OCI-LY7 (cell line): ENCODE measurements around the gene KNCN.

Source experiments
- CTCF ChIP-seq: fragments of 200-600 bp; sonication (generic); conservative IDR thresholded peaks from 2 replicates; pipeline ENCODE4 v1.5.1; 2014; ENCODE audit warnings: mild to moderate bottlenecking, antibody characterized with exemption, low read length, moderate library complexity, mixed read lengths
- EZH2phosphoT487 ChIP-seq: fragments of 200-600 bp; sonication (generic); IDR thresholded peaks from 2 replicates; pipeline ENCODE4 v1.6.1; 2018; ENCODE audit warnings: low read depth, borderline replicate concordance, mild to moderate bottlenecking, mixed run types, antibody characterized with exemption, low read length, moderate library complexity, mixed read lengths

DNA sequence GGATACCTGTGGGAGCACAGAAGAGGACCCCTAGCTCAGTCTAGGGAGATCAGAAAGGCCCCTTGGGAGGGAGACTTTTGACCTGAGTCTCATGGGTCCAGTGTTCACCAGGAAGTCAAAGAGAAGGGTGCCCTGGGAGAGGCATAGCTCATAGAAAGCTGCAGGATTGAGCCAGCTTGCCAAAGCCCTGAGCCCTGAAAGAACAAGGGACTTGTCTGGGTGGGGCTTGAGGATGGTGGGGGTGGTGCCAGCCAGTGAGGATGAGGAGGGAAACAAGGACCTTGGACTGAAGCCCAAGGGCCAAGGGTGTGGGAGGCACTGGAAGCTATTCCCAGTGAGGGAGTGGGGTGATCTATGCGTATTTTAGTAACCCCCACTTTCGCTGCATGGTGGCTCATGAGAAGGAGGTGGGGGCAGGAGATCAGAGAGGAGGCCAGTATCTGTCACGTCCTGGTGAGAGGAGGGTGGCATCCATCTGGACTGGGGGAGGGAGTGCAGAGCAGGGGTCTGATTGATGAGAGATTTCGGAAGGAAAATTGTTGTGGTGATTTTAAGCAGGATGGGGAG, 33.4 kb downstream of the KNCN start:
- TF ChIP-seq CTCF, result no peak
- TF ChIP-seq EZH2phosphoT487, result no peak
